ENCODE results near the gene MUC2.

Gene MUC2

DNA sequence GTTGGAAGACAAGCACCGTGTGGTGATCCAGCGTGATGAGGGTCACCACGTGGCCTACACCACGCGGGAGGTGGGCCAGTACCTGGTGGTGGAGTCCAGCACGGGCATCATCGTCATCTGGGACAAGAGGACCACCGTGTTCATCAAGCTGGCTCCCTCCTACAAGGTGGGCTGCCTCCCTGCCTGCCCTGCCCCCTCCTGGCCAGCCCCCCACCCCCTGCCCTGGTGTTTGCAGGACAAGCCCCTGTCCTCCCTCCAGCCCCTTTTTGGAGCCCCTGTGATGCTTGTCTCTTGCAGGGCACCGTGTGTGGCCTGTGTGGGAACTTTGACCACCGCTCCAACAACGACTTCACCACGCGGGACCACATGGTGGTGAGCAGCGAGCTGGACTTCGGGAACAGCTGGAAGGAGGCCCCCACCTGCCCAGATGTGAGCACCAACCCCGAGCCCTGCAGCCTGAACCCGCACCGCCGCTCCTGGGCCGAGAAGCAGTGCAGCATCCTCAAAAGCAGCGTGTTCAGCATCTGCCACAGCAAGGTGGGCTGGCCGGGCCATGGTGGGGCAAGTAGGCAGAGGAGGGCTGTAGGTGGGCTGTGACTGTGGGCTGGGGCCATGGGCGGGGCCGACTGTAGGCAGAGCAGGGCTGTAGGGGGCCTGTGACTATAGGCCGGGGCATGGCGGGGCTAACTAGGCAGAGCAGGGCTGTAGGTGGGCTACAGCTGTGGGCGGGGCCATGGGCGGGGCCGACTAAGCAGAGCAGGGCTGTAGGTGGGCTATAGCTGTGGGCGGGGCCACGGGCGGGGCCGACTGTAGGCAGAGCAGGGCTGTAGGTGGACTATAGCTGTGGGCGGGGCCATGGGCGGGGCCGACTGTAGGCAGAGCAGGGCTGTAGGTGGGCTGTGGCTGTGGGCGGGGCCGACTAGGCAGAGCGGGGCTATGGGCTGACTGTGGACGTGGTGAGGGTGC is 13.6 kb downstream of the MUC2 start:
- DNase-seq: no peak

- no peak for DNase-seq
These were observed 14.5 kb downstream of the MUC2 start for GRCh38 chr11:1088927-1089737.

- no peak for DNase-seq
These were observed 15.3 kb downstream of the MUC2 start for GRCh38 chr11:1089738-1090599.

DNA sequence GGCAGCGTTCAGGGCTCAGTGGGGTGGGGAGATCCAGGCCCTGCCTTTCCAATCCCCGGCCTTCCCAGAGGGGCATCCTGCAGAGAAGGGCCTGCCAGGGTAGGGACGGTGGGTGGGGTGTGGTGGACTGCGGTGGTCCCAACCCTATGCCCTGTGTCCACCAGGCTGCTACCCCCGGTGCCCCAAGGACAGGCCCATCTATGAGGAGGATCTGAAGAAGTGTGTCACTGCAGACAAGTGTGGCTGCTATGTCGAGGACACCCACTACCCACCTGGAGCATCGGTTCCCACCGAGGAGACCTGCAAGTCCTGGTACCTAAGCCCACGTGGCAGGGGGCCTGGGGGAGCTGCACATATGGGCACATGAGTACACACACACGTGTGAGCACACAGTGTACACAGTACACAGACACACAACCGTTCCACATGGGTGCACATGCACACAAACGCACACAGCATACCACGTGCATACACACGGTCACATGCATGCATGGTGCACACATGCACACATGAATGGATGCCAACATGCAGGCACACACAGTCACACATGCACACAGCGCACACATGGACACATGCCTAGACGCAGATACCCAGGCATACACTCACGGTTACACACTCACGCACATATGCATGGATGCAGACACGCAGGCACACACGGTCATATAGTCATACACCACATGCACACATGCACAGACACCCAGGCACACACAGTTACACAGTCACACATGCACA is 16.1 kb downstream of the MUC2 start:
- no peak for DNase-seq

GRCh38 chr11:1091332-1092083 is 16.8 kb downstream of the MUC2 start:
- DNase-seq: no peak

DNA sequence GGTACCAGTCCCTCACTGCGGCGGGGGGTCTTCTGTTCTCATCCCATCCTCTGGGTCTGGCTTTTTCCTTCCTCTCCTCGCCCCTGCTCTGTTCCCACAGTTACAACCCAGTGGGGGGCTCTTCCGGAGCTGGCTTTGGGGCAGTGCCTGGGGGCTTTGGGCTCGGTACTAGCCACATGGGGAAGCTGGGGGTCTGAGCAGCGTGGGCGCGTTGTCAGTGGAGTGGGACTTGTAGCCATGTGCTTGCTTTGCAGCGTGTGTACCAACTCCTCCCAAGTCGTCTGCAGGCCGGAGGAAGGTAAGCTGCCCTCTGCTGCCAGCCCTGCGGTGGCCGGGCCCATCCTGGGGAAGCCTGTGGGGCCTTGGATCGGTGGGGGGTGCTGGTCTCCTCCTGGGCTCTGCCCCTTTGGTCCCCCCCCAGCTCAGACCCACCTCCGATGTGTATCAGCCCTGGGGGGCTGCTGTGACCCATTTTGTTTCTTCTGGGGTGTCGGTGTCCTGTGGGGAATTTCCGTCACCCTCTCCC is 17.5 kb downstream of the MUC2 start:
- no peak for DNase-seq

DNA sequence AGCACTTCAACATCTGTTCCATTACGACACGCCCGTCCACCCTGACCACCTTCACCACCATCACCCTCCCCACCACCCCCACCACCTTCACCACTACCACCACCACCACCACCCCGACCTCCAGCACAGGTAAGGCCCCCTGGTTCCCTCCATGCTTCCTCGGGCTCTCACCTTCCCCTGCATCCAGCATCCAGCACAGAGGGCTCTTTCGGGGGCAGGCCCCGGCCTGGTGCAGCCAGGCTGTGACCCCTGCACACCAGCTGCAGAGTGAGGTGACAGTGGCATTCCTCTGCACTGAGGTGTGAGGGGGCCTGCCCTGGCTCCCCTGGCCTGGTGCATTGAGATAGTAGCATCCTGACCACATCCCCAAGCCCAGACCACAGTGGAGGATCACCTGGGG is 18.2 kb downstream of the MUC2 start:
- DNase-seq: no peak

DNA sequence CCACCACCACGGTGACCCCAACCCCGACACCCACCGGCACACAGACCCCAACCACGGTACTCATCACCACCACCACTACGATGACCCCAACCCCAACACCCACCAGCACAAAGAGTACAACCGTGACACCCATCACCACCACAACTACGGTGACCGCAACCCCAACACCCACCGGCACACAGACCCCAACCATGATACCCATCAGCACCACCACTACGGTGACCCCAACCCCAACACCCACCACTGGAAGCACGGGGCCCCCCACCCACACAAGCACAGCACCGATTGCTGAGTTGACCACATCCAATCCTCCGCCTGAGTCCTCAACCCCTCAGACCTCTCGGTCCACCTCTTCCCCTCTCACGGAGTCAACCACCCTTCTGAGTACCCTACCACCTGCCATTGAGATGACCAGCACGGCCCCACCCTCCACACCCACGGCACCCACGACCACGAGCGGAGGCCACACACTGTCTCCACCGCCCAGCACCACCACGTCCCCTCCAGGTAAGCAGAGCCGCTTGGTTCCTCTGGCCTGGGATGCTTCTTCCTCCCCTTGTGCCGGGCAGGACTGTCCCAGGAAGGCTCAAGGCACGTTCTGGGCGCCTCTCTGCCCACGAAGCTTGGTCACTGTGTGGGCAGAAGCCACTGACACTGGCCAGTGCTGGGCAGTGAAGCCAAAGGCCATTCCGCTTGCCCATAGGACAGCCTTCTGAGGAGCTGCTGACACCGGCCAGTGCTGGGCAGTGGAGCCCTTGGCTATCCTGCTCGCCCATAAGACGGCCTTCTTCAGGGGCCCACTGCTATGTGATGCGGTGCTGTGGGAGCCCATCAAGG is 25.1 kb downstream of the MUC2 start:
- no peak for DNase-seq

DNA sequence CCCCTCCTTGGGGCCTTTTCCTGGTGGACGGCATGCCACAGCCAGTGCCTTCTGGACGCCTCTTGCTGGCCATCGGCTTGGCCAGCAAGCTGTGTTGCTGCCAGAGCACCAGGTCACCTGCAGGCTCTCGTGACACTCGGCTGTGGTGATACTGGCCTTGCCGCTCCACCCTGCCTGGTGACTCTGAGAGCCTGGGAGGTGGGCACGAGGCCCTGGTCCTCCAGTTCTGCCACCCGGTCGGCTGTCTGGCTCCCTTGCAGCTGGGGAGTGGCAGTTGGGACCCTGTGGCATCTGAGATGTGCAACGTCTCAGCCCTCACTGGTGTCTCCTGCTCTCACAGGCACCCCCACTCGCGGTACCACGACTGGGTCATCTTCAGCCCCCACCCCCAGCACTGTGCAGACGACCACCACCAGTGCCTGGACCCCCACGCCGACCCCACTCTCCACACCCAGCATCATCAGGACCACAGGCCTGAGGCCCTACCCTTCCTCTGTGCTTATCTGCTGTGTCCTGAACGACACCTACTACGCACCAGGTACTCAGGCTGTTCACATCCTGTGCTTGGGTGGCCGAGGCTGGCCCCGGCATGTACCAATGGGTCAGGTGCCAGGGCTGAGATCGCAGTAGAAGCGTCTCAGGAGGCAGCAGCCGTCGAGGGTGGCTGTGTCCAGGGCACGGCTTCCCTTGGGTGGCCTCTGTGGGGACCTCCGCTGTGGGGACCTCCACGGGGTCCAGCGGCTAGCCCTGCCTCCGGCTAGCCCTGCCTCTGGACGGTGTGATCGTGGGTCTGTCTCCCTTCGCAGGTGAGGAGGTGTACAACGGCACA is 26.0 kb downstream of the MUC2 start:
- no peak for DNase-seq

- no peak for DNase-seq
These were observed 26.8 kb downstream of the MUC2 start for GRCh38 chr11:1101318-1102089.

DNA sequence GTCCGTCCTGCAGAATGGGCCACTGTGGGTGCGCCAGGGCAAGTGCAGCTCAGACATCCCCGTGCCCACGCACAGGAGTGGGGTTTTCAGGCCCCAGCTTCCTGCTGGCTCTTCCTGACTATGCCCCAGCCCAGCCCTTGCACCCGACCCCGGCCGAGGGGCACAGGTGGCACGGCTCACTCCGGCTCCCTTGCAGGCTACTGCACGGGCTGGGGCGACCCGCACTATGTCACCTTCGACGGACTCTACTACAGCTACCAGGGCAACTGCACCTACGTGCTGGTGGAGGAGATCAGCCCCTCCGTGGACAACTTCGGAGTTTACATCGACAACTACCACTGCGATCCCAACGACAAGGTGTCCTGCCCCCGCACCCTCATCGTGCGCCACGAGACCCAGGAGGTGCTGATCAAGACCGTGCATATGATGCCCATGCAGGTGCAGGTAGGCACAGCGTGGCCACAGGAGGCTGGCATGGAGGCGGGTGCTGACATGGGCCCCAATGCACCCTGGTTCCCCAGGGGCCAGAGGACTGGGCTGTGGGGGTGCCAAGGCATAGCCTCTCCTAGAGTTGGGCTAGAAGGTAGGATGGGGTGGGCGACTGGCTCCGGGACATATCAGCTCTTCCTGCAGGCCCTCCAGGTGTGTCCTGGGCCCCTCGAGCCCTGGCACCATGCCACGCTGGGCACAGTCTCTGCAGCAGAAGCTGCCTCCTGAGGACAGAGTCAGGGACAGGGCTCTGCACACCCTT is 27.7 kb downstream of the MUC2 start:
- DNase-seq: no peak

GRCh38 chr11:1102996-1103395 is 28.3 kb downstream of the MUC2 start:
- no peak for DNase-seq

DNA sequence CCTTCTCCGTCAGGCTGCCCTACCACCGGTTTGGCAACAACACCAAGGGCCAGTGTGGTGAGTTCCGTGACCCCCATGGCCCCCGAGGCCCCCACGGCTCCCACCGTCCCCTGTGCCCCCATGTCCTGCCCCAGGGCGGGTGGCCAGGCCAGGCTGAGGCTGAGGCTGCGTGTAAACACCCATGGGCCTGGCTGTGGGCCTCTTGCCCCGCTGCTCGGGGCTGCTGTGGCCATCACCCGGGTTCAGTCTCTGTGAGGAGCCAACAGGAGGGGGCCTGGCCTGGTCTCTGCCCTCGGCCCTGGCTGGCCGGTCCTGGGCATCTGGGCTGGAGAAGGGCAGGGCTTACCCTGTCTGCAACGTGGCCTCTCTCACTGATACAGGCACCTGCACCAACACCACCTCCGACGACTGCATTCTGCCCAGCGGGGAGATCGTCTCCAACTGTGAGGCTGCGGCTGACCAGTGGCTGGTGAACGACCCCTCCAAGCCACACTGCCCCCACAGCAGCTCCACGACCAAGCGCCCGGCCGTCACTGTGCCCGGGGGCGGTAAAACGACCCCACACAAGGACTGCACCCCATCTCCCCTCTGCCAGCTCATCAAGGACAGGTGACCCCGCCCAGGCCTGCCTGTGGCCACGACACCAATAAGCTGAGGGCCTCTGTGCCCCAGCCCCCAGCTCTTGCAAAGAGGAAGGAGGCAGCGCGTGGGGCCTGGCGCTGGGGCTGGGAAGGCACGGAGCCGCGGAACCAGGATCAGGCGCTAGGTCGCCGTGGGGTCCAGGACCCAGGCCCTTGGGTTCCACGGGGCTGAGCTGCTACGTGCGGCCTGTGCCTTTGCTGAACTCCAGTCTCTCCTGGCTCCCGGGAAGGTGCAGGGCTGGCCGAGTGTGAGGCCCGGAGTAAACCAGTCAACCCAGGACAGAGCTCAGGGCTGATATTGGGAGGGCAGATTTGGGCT is 29.0 kb downstream of the MUC2 start:
- no peak for DNase-seq

- DNase-seq: no peak
These were observed 29.9 kb downstream of the MUC2 start for GRCh38 chr11:1104411-1105182.

DNA sequence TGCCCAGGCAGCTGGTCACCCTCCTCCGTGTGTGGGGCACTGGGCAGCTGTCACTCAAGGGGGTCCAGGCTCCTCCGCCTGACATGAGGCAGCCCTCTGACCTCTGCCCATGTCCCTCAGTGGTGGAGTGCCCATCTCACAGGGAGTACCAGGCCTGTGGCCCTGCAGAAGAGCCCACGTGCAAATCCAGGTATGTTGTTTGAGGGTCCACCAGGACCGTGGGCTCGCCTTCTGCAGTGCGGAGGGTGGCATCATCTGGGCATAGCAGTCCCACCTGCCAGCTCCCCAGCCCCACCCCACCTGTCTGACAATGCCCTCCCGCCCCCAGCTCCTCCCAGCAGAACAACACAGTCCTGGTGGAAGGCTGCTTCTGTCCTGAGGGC is 30.5 kb downstream of the MUC2 start:
- no peak for DNase-seq
